Measurements from ENCODE around the gene SPINK8.
"Not testable (repeated sequence)": the region's sequence is repeated elsewhere in the genome, so short reads cannot be mapped to it uniquely, and the experiment has no call there.

Gene SPINK8

GRCh38 chr3:48333346-48334245, at the start of gene SPINK8:
TSS of gene SPINK8 (minus strand) at chr3:48333661. CDS start at chr3:48328341, 5,320 bp downstream.
- not testable (repeated sequence) for DNase-seq

GRCh38 chr3:48372862-48373435, 39.5 kb upstream of the SPINK8 start:
- DNase-seq, result no peak

- DNase-seq, result no peak
Observed at GRCh38 chr3:48372377-48372770, 38.9 kb upstream of the SPINK8 start.

GRCh38 chr3:48371651-48372376, 38.4 kb upstream of the SPINK8 start, which contains the start of gene FBXW12:
TSS of gene FBXW12 (plus strand) at chr3:48372219. CDS start at chr3:48372768, 549 bp downstream.
- DNase-seq, result no peak

- no peak for DNase-seq
Observed at GRCh38 chr3:48370333-48370713, 36.9 kb upstream of the SPINK8 start.

GRCh38 chr3:48369693-48370332, 36.4 kb upstream of the SPINK8 start:
- DNase-seq, result no peak

- DNase-seq, result no peak
Observed at GRCh38 chr3:48367201-48367600, 33.7 kb upstream of the SPINK8 start.

GRCh38 chr3:48364840-48365239, 31.4 kb upstream of the SPINK8 start:
- no peak for DNase-seq

GRCh38 chr3:48361928-48362327, 28.5 kb upstream of the SPINK8 start:
- no peak for DNase-seq

- no peak for DNase-seq
Observed at GRCh38 chr3:48356419-48356818, 23.0 kb upstream of the SPINK8 start.

- no peak for DNase-seq
Observed at GRCh38 chr3:48353987-48354386, 20.5 kb upstream of the SPINK8 start.

- DNase-seq, result no peak
Observed at GRCh38 chr3:48352546-48352945, 19.1 kb upstream of the SPINK8 start.

- DNase-seq, result no peak
Observed at GRCh38 chr3:48347500-48347899, 14.0 kb upstream of the SPINK8 start.

GRCh38 chr3:48345946-48346572, 12.6 kb upstream of the SPINK8 start:
- no peak for DNase-seq

GRCh38 chr3:48344867-48345507, 11.5 kb upstream of the SPINK8 start:
- DNase-seq, result no peak

- no peak for DNase-seq
Observed at GRCh38 chr3:48343432-48343831, 10.0 kb upstream of the SPINK8 start.

- DNase-seq, result no peak
Observed at GRCh38 chr3:48338635-48339034, 5.2 kb upstream of the SPINK8 start.

- DNase-seq, result not testable (repeated sequence)
Observed at GRCh38 chr3:48337536-48337935, 4.1 kb upstream of the SPINK8 start.

- DNase-seq, result not testable (repeated sequence)
Observed at GRCh38 chr3:48335286-48335685, 1.8 kb upstream of the SPINK8 start.

- DNase-seq, result no peak
Observed at GRCh38 chr3:48334605-48335004, 1.1 kb upstream of the SPINK8 start.

- not testable (repeated sequence) for DNase-seq
Observed at GRCh38 chr3:48331706-48332435, 1.6 kb downstream of the SPINK8 start.
